Endometrial microvascular endothelial cells (primary cell): ENCODE results near the gene RAPGEF6. TPM values are rescaled to one million over a fixed set of nuclear protein-coding genes. Genes with fewer than 3 reads are reported as not detected.
"Not testable (repeated sequence)": the region's sequence is repeated elsewhere in the genome, so short reads cannot be mapped to it uniquely, and the experiment has no call there.

ENCODE experiments used
- in situ Hi-C: cut with HindIII; loops from 2 replicates; pipeline ENCODE4 v1.10.0; 2017; ENCODE audit warnings: low sequenced_read_pairs, low pct_unique_long_range_greater_than_20kb; ENCODE audit errors: inconsistent ontology term
- total RNA-seq: library from RNA; depleted of rRNA; stranded (reverse); fragments of >200 nt; gene quantifications from one replicate; pipeline ENCODE4 v1.2.3, GENCODE V29; 2015; ENCODE audit errors: inconsistent ontology term

Gene RAPGEF6
- total RNA-seq, 1 donor from 2014 or later = 7.7 TPM

- in situ Hi-C loops = loop anchor here (25.0 kb wide), 1 partner anchor 145 kb away; the partner anchor contains the start of gene CDC42SE2
These were observed 227.9 kb downstream of the RAPGEF6 start for GRCh38 chr5:131406975-131407638.

GRCh38 chr5:131406076-131406475 lies 229.0 kb downstream of the RAPGEF6 start:
- in situ Hi-C loops = loop anchor here (25.0 kb wide), 1 partner anchor 144 kb away; the partner anchor contains the start of gene CDC42SE2

GRCh38 chr5:131405674-131406073 lies 229.4 kb downstream of the RAPGEF6 start:
- in situ Hi-C loops = loop anchor here (25.0 kb wide), 1 partner anchor 143 kb away; the partner anchor contains the start of gene CDC42SE2

- in situ Hi-C loops = loop anchor here (25.0 kb wide), 1 partner anchor 138 kb away; the partner anchor contains the start of gene CDC42SE2
These were observed 234.4 kb downstream of the RAPGEF6 start for GRCh38 chr5:131400585-131400984.

- in situ Hi-C loops = not testable (repeated sequence)
These were observed 236.0 kb downstream of the RAPGEF6 start for GRCh38 chr5:131399007-131399406.

GRCh38 chr5:131396630-131397273 lies 238.3 kb downstream of the RAPGEF6 start:
- in situ Hi-C loops = no loop called here

- in situ Hi-C loops = no loop called here
These were observed 239.0 kb downstream of the RAPGEF6 start for GRCh38 chr5:131396015-131396414.

GRCh38 chr5:131394128-131394527 lies 240.9 kb downstream of the RAPGEF6 start:
- in situ Hi-C loops = no loop called here

- in situ Hi-C loops = no loop called here
These were observed 241.5 kb downstream of the RAPGEF6 start for GRCh38 chr5:131393498-131393968.

- in situ Hi-C loops = no loop called here
These were observed 242.4 kb downstream of the RAPGEF6 start for GRCh38 chr5:131392466-131393095.

- in situ Hi-C loops = no loop called here
These were observed 245.2 kb downstream of the RAPGEF6 start for GRCh38 chr5:131389869-131390265.

GRCh38 chr5:131389096-131389868 lies 245.7 kb downstream of the RAPGEF6 start:
- in situ Hi-C loops = no loop called here

- in situ Hi-C loops = no loop called here
These were observed 247.8 kb downstream of the RAPGEF6 start for GRCh38 chr5:131387255-131387654.

GRCh38 chr5:131386779-131387178 lies 248.2 kb downstream of the RAPGEF6 start:
- in situ Hi-C loops = no loop called here

- in situ Hi-C loops = no loop called here
These were observed 248.9 kb downstream of the RAPGEF6 start for GRCh38 chr5:131386124-131386523.

- in situ Hi-C loops = no loop called here
These were observed 250.3 kb downstream of the RAPGEF6 start for GRCh38 chr5:131384616-131385214.

GRCh38 chr5:131384173-131384572 lies 250.9 kb downstream of the RAPGEF6 start:
- in situ Hi-C loops = no loop called here
